Measurements from ENCODE around the gene LRCOL1.

Gene LRCOL1

GRCh38 chr12:132581348-132582057 lies 28.9 kb downstream of the LRCOL1 start:
- DNase-seq: no peak

DNA sequence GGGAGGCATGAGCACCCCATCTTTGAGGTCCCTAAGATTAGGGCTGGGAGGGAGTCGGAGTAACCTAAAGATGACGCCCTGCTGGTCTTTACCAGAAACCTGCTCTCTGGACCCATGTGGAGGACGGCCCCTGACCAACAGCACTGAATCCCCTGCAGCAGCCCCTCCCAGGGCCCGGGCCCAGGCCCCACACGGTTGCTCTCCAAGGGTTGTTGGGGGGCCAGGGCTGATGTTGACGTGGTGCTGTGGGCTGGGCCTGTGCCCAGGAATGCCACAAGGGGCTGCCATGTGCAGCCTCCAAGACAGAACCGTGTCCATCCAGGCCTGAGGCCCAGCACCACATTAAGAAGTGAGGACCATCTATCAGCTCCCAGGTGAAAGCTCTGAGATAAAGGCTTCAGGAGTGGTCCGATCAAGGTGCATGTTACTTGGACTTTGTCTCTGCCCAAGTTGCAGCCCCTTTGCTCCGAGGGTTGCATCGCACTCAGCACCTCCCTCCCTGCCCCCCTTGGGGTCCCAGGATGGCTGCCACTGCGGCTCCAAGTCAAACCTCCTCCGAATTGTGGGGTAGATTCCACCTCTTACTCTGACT lies 29.6 kb downstream of the LRCOL1 start:
- no peak for DNase-seq

DNA sequence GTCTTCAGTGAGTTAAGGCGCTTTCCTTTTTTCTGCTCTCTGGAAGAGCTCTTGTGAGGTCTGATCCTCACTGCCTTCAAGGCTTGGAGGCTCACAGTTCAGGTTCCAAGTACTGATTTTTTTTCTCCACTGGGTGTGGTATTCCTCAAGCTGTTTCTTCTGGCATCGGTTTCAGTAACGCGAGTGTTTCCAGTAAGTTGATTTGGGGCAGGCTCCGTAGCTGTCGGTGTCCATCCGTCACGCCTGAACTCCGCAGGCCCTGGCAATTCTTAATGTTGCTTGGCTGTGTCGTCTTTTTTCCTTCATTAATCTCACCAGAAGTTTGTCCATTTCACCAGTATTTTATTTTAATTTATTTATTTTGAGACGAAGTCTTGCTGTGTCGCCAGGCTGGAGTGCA lies 30.6 kb downstream of the LRCOL1 start:
- no peak for DNase-seq

GRCh38 chr12:132578826-132579225 lies 31.6 kb downstream of the LRCOL1 start:
- no peak for DNase-seq

GRCh38 chr12:132578118-132578517 lies 32.3 kb downstream of the LRCOL1 start:
- no peak for DNase-seq

GRCh38 chr12:132577191-132577920 lies 33.0 kb downstream of the LRCOL1 start:
- no peak for DNase-seq

GRCh38 chr12:132576701-132577100 lies 33.7 kb downstream of the LRCOL1 start:
- DNase-seq: no peak

- no peak for DNase-seq
These were observed 34.7 kb downstream of the LRCOL1 start for GRCh38 chr12:132575661-132576060.

DNA sequence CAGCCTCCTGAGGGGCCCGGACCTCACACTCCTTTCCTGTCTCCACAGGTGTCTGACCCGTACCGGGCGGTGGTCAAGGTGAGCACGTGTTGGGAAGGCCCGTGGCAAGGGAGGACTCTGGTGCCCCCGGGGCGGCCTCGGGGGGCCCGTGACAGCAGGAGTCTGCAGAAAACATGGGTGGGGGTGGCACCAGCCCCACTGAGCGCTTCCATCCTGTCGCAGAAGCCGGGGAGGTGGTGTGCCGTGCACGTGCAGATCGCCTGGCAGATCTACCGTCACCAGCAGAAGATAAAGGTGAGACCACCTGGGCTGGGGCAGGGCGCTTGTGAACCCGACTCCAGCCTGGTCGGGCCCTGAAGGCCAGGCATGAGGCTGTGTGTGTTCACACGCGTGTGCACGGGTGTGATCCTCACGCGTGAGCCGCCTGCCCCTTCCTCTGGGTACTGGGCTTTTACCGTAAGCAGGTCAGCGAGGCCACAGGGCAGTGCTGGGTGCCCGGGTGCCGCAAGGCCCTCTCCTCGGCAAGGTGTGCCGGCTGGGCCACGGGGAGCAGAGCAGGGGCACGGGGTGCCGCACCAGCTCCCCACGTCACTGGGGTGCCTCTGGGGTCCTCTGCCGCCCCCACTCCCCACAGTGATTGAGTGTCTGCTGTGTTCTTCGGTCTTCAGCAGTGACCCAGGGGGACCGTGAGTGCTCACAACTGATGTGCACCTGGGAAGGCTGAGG lies 35.9 kb downstream of the LRCOL1 start:
- DNase-seq: no peak

DNA sequence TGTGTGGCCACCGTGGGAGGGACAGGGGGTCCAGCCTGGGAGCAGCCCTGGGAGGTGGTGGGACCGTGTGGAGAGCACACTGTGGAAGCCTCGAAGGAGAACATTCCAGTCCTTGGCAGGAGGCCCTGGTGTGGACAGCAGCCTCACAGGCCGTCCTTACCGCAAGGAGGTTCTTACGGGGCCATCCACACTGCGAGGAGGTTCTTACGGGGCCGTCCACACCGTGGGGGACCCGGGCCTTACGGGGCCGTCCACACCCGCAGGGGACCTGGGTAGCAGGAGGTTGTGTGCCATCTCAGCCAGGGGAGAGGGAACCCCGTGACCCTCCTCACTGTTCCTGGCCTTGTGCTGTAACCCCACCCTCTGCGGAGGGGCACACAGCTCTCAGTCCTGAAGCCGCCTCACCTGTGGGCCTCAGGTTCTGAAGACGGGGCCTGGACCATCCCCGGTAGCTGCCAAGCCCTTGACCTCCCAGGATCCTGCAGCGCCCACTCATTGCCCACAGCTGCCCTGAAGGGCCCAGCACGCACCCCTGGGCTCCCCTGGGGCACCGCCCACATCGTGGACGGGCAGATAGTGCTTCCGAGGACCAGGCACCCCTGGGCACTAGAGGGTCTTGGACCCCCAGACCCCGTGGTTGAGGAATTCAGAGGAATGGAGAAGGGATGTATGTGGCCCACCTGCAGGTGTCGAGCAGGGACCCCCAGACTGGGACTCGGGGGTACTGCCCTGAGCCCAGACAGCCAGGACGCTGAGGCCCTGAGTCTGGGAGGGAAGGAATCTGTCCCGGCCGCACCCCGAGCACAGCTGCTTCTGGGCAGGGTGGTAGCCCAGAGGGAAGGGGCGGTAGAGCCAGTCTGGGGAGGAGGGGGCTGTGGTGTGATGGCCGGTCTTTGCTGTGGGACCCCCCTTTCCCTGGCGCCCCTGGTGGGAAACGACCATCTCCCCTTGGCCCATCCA lies 37.3 kb downstream of the LRCOL1 start:
- no peak for DNase-seq

- no peak for DNase-seq
These were observed 38.3 kb downstream of the LRCOL1 start for GRCh38 chr12:132572106-132572505.

GRCh38 chr12:132571598-132571997 lies 38.8 kb downstream of the LRCOL1 start:
- DNase-seq: no peak

DNA sequence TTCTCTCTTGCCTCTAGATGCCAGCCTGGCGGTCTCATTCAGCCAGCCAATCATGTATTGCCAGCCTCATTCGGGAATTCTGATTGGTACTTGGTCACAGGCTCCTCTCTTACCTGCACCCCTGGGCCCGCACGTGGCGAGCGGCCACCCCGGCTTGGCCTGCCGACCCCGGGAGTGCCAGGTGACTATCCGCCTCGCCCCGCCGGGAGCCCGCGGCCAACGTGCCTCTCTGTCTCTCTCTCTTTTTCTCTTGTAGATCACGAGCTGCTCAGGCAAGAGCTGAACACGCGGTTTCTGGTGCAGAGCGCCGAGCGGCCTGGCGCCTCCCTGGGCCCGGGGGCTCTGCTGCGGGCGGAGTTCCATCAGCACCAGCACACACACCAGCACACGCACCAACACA lies 39.3 kb downstream of the LRCOL1 start:
- no peak for DNase-seq

DNA sequence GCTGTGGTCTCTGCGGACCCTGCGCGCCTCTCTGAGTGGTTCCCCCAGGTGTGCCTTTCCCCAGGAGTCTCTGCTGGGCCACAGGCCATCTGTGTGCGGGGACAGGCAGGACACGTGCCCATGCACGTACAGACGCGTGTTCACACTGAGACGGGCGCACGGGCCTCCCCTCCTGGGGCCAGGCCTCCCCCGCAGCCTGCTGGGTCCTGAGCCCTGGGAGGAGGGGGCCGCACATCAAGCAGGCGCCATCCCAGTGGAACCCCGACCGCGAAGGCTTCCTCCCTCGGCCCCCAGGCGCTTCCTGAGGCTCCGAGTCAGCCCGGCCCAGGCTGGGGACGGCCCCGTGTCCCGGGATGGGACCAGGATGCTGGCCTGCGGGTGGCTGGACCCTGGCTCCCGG lies 39.7 kb downstream of the LRCOL1 start:
- DNase-seq: no peak

GRCh38 chr12:132569856-132570480 lies 40.4 kb downstream of the LRCOL1 start:
- DNase-seq: no peak

- no peak for DNase-seq
These were observed 41.4 kb downstream of the LRCOL1 start for GRCh38 chr12:132568826-132569480.

DNA sequence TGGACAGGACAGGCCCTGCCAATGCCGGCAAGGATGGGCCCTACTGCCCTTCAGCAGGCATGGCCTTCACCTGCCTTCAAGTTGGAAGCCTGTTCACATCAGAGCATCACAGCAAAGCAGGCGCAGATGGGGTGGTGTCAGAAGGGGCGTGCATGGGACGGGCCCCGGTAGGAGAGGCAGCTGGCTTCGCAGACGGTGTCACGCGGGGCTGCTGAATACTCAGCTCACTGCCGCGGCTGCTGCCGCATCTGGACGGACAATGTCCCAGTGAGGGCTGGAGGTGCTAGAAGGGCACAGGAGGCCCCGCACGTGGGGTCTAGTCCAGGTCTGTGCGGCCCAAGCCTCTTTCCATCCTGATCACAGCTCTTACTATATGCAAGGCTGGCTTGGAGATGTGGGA lies 42.1 kb downstream of the LRCOL1 start:
- DNase-seq: no peak

DNA sequence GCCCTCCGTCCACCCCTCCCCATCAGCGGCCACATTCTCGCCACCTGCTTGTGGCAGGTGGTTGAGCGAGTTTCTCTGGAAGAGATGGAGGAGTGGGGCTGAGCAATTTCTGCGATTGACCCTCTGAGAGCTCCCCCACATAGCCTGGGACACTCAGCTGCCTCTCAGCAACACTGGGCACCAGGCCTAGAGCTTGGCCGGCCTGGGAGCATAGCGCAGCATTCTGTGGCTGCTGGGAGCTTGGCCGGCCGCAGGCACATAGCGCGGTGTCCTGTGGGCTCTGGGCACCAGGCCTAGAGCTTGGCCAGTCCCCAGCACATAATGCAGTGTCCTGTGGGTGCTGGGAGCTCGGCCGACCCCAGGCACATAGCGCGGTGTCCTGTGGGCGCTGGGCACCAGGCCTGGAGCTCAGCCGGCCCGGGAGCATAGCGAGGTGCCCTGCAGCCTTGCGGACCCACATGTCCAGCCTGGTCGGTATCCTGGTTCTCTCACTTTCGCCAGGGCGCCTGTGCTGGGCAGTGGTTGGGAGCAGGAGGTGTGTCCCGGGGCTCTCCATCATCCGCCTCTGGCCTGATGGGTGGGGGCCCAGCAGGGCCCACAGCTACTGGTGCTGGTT lies 43.8 kb downstream of the LRCOL1 start:
- DNase-seq: no peak

GRCh38 chr12:132565365-132565764 lies 45.0 kb downstream of the LRCOL1 start:
- no peak for DNase-seq

DNA sequence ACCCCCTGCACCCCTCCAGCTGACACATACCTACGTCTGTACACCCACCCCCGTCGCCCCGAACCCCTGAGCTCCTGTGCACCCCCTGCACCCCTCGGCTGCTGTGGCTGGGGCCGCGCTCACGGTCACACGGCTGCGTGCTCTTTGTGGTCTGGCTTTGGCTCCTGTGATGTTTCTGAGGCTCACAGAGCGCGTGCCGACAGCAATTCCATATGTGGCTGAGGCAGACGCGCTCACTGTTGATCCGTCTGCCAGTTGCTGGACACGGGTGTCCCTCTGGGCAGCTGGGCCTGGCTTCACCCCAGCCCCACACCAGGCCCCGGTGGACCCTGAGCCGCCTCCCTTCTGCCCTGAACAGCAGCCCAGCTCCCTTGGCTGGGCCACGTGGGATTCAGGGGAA lies 46.5 kb downstream of the LRCOL1 start:
- DNase-seq: no peak

DNA sequence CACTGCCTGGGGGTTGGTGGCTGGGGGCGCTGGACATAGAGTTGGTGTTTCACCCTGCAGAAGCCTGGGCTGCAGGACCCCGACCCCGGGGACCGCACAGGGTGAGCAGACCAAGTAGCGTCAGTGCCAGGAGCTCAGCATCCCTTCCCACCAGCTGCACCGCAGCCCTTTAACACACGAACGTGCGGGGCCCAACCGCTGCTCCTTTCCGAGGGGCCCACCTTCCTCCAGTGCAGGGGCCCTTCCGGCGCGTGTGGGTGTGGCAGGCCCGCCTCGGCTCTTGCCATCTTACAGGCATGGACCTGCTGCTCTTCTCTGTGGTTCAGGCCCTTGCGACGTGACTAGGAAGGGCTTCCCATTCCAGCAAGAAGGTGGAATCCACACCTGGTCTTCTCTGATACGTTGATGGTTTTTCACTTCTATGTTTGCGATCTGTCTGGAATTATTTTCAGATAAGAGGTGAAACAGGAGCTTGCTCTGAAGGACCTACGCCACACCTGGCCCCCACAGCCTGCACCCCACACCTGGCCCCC lies 47.8 kb downstream of the LRCOL1 start:
- DNase-seq: no peak

Measured in 8988T (cell line).